Small intestine (tissue), 7 donors: ENCODE data around the gene CYFIP1. TPM values are rescaled to one million over a fixed set of nuclear protein-coding genes. Genes with fewer than 3 reads are reported as not detected.

Experiments
- DNase-seq, 2 donors: peaks; one replicate each; pipeline versions ENCODE4 v3.0.0 to v3.0.0-alpha.2; 2013
- FAIRE-seq: peaks from 2 replicates; lab custom pipeline; 2012; peaks lifted over from hg19 to GRCh38; lab: Jason Lieb, UNC
- H3K27ac ChIP-seq, 3 donors: one replicate each; pipeline ENCODE4 v1.5.1; 2013; ENCODE audit warnings: low read length in 2 of 3, mild to moderate bottlenecking in 2 of 3, control low read depth in 1 of 3, inconsistent platforms in 1 of 3, low read depth in 1 of 3, moderate library complexity in 1 of 3
- H3K27me3 ChIP-seq, 3 donors: one replicate each; pipeline ENCODE4 v1.6.1; 2013; ENCODE audit warnings: low read length in 3 of 3, inconsistent platforms in 1 of 3; ENCODE audit not compliant: control insufficient read depth in 3 of 3, insufficient read depth in 3 of 3
- H3K36me3 ChIP-seq, 3 donors: one replicate each; pipeline ENCODE4 v1.6.1; 2013; ENCODE audit warnings: low read length in 3 of 3, inconsistent platforms in 1 of 3, low read depth in 1 of 3, mild to moderate bottlenecking in 1 of 3, moderate library complexity in 1 of 3; ENCODE audit not compliant: control insufficient read depth in 3 of 3, insufficient read depth in 2 of 3
- H3K4me1 ChIP-seq, 3 donors: one replicate each; pipeline ENCODE4 v1.6.1; 2013; ENCODE audit warnings: low read length in 2 of 3, inconsistent platforms in 1 of 3, low read depth in 1 of 3, mild to moderate bottlenecking in 1 of 3, moderate library complexity in 1 of 3; ENCODE audit not compliant: control insufficient read depth in 3 of 3, insufficient read depth in 2 of 3
- H3K4me3 ChIP-seq, 3 donors: one replicate each; pipeline ENCODE4 v1.5.1; 2013; ENCODE audit warnings: low read length in 3 of 3, control low read depth in 1 of 3, inconsistent platforms in 1 of 3, low read depth in 1 of 3, mild to moderate bottlenecking in 1 of 3, moderate library complexity in 1 of 3
- H3K9me3 ChIP-seq, 2 donors: one replicate each; pipeline ENCODE4 v1.6.1; 2013; ENCODE audit warnings: low read depth in 1 of 2, low read length in 1 of 2; ENCODE audit not compliant: control insufficient read depth in 2 of 2, insufficient read depth in 1 of 2
- WGBS, 3 donors: extraction: QIAGEN DNeasy Blood & Tissue Kit; methylation state at CpG; one replicate each; pipeline ENCODE4 v1.1.7; 2013; 5-methylcytosine and 5-hydroxymethylcytosine counted together
- polyA plus RNA-seq, 4 donors: library from polyadenylated mRNA; stranded (reverse) in 3 of 4; unstranded in 1 of 4; fragments of 200-250 nt in 3 of 4; fragments of 120-200 nt in 1 of 4; gene quantifications; one replicate each; pipeline versions ENCODE4 v1.2.1 to v1.2.3, GENCODE V29; 2013
- donor health status: healthy with polysubstance abuse.
- donor health status: control.
- donor health status: control.
- donor health status: Bipolar disorder and iron deficiency.
- donor health status: healthy.

The CYFIP1 gene
- polyA plus RNA-seq, 4 donors, result 35.9 to 93.9 (median 51.8) TPM

- peak overlapping the region in 2 of 3 donors; percentile 53 to 92 for H3K27ac ChIP-seq
- no peaks in the 10 kb centered on the region for H3K27me3 ChIP-seq
- H3K4me3 ChIP-seq, result peak overlapping the region; percentile 69 to 97 (median 84)
- no peaks in the 10 kb centered on the region for H3K36me3 ChIP-seq
- FAIRE-seq (no peak), DNase-seq (no peak)
- H3K9me3 ChIP-seq, result no peaks in the 10 kb centered on the region
- 9 to 16% (median 13%) methylated on average over 22 of the region's 22 CpGs for WGBS, 3 donors
- H3K4me1 ChIP-seq, result peaks cover 2 to 4% (median 3%) of the 10 kb centered on the region in 3 donors
These were observed 1.4 kb downstream of the CYFIP1 start for GRCh38 chr15:22978691-22979237.

DNA sequence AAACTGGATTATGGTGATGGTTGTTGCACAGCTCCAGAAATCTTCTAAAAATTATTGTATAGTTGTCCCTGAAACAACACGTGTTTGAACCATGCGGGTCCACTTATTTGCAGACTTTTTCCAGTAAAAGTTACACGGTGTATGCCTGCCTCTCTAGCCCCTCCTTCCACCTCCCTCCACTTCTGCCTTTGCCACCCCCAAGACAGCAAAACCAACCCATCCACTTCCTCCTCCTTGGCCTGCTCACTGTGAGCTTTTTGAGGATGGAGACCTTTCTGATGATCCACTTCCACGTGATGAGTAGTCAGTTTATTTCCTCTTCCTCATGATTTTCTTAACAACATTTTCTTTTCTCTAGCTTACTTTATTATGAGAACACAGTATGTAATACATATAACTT is 5.4 kb downstream of the CYFIP1 start:
- DNase-seq (no peak), FAIRE-seq (no peak)
- Histone ChIP-seq H3K27ac (no peak overlapping the region), H3K36me3 (no peaks in the 10 kb centered on the region), H3K27me3 (no peaks in the 10 kb centered on the region), H3K4me1 (peaks cover 2 to 6% (median 3%) of the 10 kb centered on the region in 3 donors), H3K4me3 (no peak overlapping the region), H3K9me3 (no peaks in the 10 kb centered on the region)
- 66% methylated on average over 4 of the region's 4 CpGs for WGBS, 3 donors

DNA sequence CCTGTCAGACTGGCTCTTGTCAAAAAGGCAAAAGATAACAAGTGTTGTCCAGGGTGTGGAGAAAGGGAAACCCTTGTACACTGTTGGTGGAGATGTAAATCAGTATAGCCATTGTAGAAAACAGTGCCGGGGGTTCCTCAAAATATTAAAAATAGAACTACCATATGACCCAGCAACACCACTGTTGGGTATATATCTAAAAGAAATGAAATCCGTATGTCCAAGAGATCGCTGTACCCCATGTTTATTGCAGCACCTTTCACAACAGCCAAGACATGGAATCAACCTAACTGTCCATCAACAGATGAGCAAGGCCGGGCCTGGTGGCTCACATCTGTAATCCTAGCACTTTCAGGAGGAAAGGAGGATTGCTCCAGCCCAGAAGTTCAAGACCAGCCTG is 6.2 kb downstream of the CYFIP1 start:
- H3K36me3 ChIP-seq, result no peaks in the 10 kb centered on the region
- WGBS, 3 donors, result 84 to 94% (median 88%) methylated on average over 4 of the region's 4 CpGs
- no peak for FAIRE-seq

GRCh38 chr15:22973286-22973685 is 6.9 kb downstream of the CYFIP1 start:
- peak; percentile 25 to 52 for DNase-seq
- Histone ChIP-seq H3K27ac (peak overlapping the region in 1 of 3 donors; percentile 4), H3K4me1 (peaks cover 0 to 2% (median 0%) of the 10 kb centered on the region in 3 donors), H3K27me3 (no peaks in the 10 kb centered on the region), H3K9me3 (no peaks in the 10 kb centered on the region), H3K4me3 (no peak overlapping the region), H3K36me3 (peaks cover 0 to under 1% (median 0%) of the 10 kb centered on the region in 3 donors)
- FAIRE-seq, result no peak
- 15 to 36% (median 23%) methylated on average over 5 of the region's 5 CpGs for WGBS, 3 donors

More for the DNA sequence above, 6.2 kb downstream of the CYFIP1 start:
- no peak overlapping the region for H3K27ac ChIP-seq
- no peaks in the 10 kb centered on the region for H3K27me3 ChIP-seq
- H3K9me3 ChIP-seq, result no peaks in the 10 kb centered on the region
- H3K4me1 ChIP-seq, result peaks cover 2 to 6% (median 3%) of the 10 kb centered on the region in 3 donors
- no peak for DNase-seq
- H3K4me3 ChIP-seq, result no peak overlapping the region

DNA sequence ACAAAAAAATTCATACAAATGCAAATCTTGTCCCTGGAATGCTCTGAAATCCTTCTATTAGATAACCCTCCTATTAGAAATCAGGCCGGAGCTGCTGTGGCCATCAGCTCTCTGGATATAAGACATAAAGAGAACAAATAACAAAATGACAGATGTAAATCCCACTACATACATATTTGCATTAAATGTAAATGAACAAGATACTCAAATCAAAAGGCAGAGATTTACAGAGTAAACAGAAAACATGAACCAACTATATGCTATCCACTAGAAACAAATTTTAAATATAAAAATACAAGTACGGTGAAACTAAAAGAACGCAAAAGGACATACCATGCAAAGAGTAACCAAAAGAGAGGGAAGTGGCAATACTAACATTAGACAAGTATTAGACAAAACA is 10.7 kb downstream of the CYFIP1 start:
- DNase-seq (no peak), FAIRE-seq (no peak)
- no peaks in the 10 kb centered on the region for H3K27me3 ChIP-seq
- peaks cover 0 to 2% (median 0%) of the 10 kb centered on the region in 3 donors for H3K4me1 ChIP-seq
- peaks cover 0 to 11% (median 0%) of the 10 kb centered on the region in 3 donors for H3K36me3 ChIP-seq
- 95 to 100% (median 98%) methylated on average over 3 of the region's 3 CpGs for WGBS, 3 donors
- no peaks in the 10 kb centered on the region for H3K9me3 ChIP-seq
- H3K4me3 ChIP-seq, result no peak overlapping the region
- no peak overlapping the region for H3K27ac ChIP-seq

GRCh38 chr15:22968366-22968765 is 11.8 kb downstream of the CYFIP1 start:
- 69 to 77% (median 73%) methylated on average over 5 of the region's 5 CpGs for WGBS, 3 donors
- H3K36me3 ChIP-seq, result peaks cover 0 to 11% (median 0%) of the 10 kb centered on the region in 3 donors
- H3K9me3 ChIP-seq, result no peaks in the 10 kb centered on the region
- H3K27me3 ChIP-seq, result no peaks in the 10 kb centered on the region
- FAIRE-seq (no peak), DNase-seq (no peak)
- peaks cover 0 to 2% (median 0%) of the 10 kb centered on the region in 3 donors for H3K4me1 ChIP-seq
- no peak overlapping the region for H3K27ac ChIP-seq
- no peak overlapping the region for H3K4me3 ChIP-seq

- whole genome bisulfite sequencing, 3 donors, result 91 to 94% (median 93%) methylated on average over 15 of the region's 15 CpGs
- peaks cover 0 to 13% (median 0%) of the 10 kb centered on the region in 3 donors for H3K36me3 ChIP-seq
- H3K4me3 ChIP-seq, result no peak overlapping the region
- H3K27ac ChIP-seq, result no peak overlapping the region
- FAIRE-seq, result no peak
- peaks cover 0 to 2% (median 0%) of the 10 kb centered on the region in 3 donors for H3K4me1 ChIP-seq
- DNase-seq, result no peak
- no peaks in the 10 kb centered on the region for H3K27me3 ChIP-seq
- no peaks in the 10 kb centered on the region for H3K9me3 ChIP-seq
These were observed 12.9 kb downstream of the CYFIP1 start for GRCh38 chr15:22967084-22967770.

DNA sequence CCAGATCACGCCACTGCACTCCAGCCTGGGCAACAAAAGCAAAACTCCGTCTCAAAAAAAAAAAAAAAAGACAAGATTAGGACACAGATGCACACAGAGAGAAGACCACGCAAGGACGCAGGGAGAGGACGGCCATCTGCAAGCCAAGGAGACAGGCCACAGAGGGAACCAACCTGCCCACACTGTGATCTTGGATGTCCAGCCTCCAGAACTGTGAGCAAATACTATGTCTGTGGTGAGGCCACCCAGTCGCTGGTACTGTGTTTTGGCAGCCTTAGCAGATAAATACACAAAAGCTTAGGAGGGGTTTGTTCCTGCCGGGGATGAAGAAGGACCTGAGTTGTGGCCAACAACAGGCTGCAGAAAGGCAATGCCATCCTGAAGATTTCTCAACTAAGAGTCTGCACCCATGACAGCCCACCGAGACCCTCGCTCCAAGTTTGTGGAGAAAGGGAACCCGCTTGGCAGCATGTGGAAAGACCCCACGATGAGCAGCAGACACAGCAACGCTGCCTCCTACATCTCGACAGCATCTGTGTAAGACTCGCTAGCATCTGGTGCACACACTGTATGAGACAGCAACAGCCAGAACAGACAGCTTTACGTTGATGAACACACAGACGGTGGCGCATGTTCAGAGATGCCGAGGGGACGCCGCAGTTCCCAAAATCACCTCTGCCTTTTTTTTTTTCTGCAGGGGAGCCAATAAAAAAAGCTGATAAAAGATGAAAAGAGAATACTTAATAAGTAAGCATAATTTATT is 13.7 kb downstream of the CYFIP1 start:
- FAIRE-seq, result no peak
- no peak overlapping the region for H3K4me3 ChIP-seq
- H3K36me3 ChIP-seq, result peaks cover 0 to 13% (median 0%) of the 10 kb centered on the region in 3 donors
- DNase-seq, result no peak
- H3K9me3 ChIP-seq, result no peaks in the 10 kb centered on the region
- 87 to 91% (median 90%) methylated on average over 20 of the region's 20 CpGs for WGBS, 3 donors
- H3K4me1 ChIP-seq, result peaks cover 0 to 3% (median 0%) of the 10 kb centered on the region in 3 donors
- H3K27ac ChIP-seq, result no peak overlapping the region
- H3K27me3 ChIP-seq, result no peaks in the 10 kb centered on the region
